Common myeloid progenitor, CD34-positive (primary cell): Measurements from ENCODE around the gene PNCK.
A peak's percentile ranks its signal among the peaks of the same experiment; 100 is the strongest.

Experiments
- CTCF ChIA-PET: fragments of 350-600 bp; sonication (Branson Sonifier 250); formaldehyde crosslinking; loops from one replicate; lab custom pipeline; 2021; ENCODE audit warnings: antibody characterized with exemption; lab: Charles Lee
- POLR2A ChIA-PET: fragments of 350-600 bp; sonication (Branson Sonifier 250); formaldehyde crosslinking; loops from one replicate; lab custom pipeline; 2021; ENCODE audit warnings: antibody characterized with exemption; lab: Charles Lee
- DNase-seq, 3 donors: peaks; one replicate each; pipeline versions ENCODE4 v3.0.0 to v3.0.0-alpha.2; 2013
- H3K27ac ChIP-seq, 2 experiments: 1 replicate in 1 of 2; 2 replicates in 1 of 2; pipeline ENCODE4 v1.7.0; 2013; ENCODE audit warnings: inconsistent platforms in 2 of 2, low read length in 2 of 2, mild to moderate bottlenecking in 2 of 2, low read depth in 1 of 2, moderate library complexity in 1 of 2; ENCODE audit not compliant: severe bottlenecking in 2 of 2, insufficient read depth in 1 of 2, poor library complexity in 1 of 2
- H3K27me3 ChIP-seq, 5 experiments: replicated peaks in 2 of 5; 1 replicate in 3 of 5; 2 replicates in 2 of 5; pipeline versions ENCODE4 v1.6.1 to v1.7.0; 2013; ENCODE audit warnings: low read length in 4 of 5, mild to moderate bottlenecking in 2 of 5, moderate library complexity in 2 of 5, inconsistent platforms in 1 of 5; ENCODE audit not compliant: insufficient read depth in 5 of 5, control insufficient read depth in 4 of 5
- H3K36me3 ChIP-seq, 4 experiments: 1 replicate in 2 of 4; 2 replicates in 2 of 4; pipeline versions ENCODE4 v1.6.1 to v1.7.0; 2013; ENCODE audit warnings: low read length in 3 of 4, control low read depth in 1 of 4, mild to moderate bottlenecking in 1 of 4; ENCODE audit not compliant: control insufficient read depth in 4 of 4, insufficient read depth in 4 of 4
- H3K4me1 ChIP-seq, 4 experiments: 1 replicate in 3 of 4; 2 replicates in 1 of 4; pipeline versions ENCODE4 v1.6.1 to v1.7.1; 2013; ENCODE audit warnings: low read length in 3 of 4, mild to moderate bottlenecking in 3 of 4, control low read depth in 1 of 4, inconsistent platforms in 1 of 4, moderate library complexity in 1 of 4; ENCODE audit not compliant: control insufficient read depth in 4 of 4, insufficient read depth in 4 of 4; ENCODE audit errors: control extremely low read depth in 1 of 4
- H3K4me3 ChIP-seq, 7 experiments: 1 replicate in 4 of 7; 2 replicates in 3 of 7; pipeline versions ENCODE4 v1.5.1 to v1.7.0; 2013; ENCODE audit warnings: mild to moderate bottlenecking in 7 of 7, low read length in 6 of 7, moderate library complexity in 6 of 7, inconsistent platforms in 2 of 7, low read depth in 2 of 7, control low read depth in 1 of 7; ENCODE audit not compliant: insufficient read depth in 4 of 7, control insufficient read depth in 1 of 7; ENCODE audit errors: extremely low read depth in 1 of 7
- H3K9me3 ChIP-seq, 5 experiments: 1 replicate in 4 of 5; 2 replicates in 1 of 5; pipeline versions ENCODE4 v1.6.1 to v1.7.1; 2013; ENCODE audit warnings: low read length in 4 of 5, mild to moderate bottlenecking in 2 of 5, inconsistent platforms in 1 of 5, low read depth in 1 of 5, moderate library complexity in 1 of 5; ENCODE audit not compliant: control insufficient read depth in 4 of 5, insufficient read depth in 2 of 5; ENCODE audit errors: control extremely low read depth in 1 of 5
- WGBS: methylation state at CpG from one replicate; pipeline ENCODE4 v1.1.5; 2013; ENCODE audit not compliant: insufficient coverage; 5-methylcytosine and 5-hydroxymethylcytosine counted together

The PNCK gene

DNA sequence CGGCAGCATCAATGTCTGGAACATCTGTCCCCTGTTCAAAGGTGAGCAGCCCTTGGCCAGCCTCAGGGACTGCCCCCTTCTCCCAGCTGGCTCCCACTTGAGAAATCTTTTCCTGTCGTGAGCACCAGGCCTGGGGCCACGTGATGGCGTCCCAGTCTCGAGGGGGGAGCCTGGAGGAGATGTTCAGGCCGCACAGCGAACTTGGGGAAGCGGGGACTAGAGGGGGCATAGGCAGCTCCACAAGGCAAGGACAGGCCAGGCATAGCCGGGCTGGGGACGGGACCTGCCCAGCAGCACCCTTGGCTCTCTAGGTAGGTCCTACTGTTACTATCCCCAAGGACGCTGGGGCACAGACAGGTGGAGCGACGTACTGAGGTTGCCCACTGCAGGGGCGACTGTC lies 16.9 kb upstream of the PNCK start:
- H3K36me3 ChIP-seq = no peaks in the 10 kb centered on the region
- no peak overlapping the region for H3K27ac ChIP-seq
- H3K4me3 ChIP-seq = no peak overlapping the region
- ChIA-PET POLR2A (no interaction called here), CTCF (no interaction called here)
- no peak for DNase-seq
- peaks cover 0 to 49% (median 0%) of the 10 kb centered on the region in 5 experiments for H3K27me3 ChIP-seq
- H3K9me3 ChIP-seq = no peaks in the 10 kb centered on the region
- peaks cover 0 to 3% (median 0%) of the 10 kb centered on the region in 4 experiments for H3K4me1 ChIP-seq
- WGBS = 76% methylated on average over 9 of the region's 14 CpGs

DNA sequence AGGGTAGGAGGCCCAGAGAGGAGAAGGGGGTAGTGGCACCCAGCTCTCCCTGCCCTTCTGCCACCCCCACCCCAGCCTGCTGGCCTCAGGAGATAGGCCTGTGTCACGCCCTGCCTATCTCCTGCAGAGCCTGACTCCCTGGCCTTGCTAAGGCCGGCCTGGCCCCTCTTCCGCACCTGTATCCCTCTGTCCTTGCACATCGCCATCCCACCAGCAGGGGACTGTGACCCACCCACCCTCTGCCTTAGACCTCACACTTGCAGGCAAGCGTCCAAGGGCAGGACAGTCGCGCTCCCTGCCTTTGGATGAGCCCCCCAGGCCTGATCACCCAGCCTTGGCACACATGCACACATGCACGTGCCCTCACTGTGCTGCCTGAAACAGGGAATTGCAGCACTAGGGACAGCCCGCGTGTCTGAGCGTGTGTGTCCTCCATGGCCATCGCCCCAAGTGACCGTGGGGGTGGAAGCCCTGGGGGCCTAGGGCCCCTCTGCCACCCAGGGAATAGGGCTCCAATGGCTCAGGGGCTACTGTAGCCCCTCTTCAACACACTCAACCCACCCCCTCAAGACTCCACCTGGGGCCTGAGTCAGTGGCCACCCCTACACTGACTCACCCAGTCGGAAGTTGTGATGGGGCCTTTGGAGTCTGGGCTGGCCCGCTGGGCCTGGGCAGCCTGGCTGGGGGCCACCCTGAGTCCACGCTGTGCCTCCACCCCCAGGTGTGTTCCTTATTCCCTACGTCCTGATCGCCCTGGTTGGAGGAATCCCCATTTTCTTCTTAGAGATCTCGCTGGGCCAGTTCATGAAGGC lies 16.2 kb upstream of the PNCK start:
- Histone ChIP-seq H3K36me3 (no peaks in the 10 kb centered on the region), H3K27me3 (peaks cover 0 to 55% (median 0%) of the 10 kb centered on the region in 5 experiments), H3K9me3 (no peaks in the 10 kb centered on the region), H3K4me3 (no peak overlapping the region), H3K27ac (no peak overlapping the region), H3K4me1 (peaks cover 0 to 3% (median 0%) of the 10 kb centered on the region in 4 experiments)
- ChIA-PET POLR2A (no interaction called here), CTCF (no interaction called here)
- DNase-seq = peak in 1 of 3 donors; percentile 17
- WGBS = 88% methylated on average over 18 of the region's 19 CpGs

DNA sequence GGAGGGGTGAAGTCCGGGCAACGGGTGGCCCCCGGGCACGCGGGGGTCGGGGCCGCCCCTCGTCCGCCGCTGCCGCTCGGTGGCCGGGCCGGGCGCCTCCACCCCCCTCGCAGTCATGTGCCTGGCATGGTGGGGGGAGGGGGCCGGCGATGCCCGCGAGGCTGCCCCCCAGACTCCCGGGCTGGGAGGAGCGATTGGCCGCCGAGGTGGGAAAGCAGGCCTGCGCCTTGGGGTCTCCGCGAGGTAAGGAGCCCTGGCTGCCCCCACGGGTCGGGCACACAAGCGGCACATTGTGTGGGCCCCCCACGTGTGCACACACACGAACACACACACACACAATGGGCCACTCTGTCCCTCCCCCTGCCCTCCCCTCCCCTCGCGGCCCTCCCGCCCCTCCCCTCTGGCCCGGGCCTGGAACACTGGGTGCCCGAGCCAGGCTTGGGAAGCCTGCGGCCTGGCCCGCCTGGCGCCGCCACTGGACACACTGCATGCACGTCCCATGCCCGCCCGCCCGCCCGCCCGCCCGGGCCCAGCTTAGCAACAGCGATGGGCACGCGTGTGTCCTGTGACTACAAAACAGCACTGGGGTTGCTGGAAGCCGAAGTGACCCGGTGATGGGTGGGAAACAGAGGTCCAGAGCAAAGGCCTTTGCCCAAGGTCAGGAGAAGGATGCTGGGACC lies 15.4 kb upstream of the PNCK start:
- CTCF ChIA-PET = no interaction called here

DNA sequence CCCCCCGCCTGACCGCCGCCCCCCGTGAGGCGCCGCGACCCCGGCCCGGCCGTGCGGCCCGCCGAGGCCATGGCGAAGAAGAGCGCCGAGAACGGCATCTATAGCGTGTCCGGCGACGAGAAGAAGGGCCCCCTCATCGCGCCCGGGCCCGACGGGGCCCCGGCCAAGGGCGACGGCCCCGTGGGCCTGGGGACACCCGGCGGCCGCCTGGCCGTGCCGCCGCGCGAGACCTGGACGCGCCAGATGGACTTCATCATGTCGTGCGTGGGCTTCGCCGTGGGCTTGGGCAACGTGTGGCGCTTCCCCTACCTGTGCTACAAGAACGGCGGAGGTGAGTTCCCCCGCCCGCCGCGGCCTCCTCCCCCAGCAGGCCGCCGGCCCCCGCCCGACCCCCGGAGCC lies 14.9 kb upstream of the PNCK start:
- CTCF ChIA-PET = no interaction called here
- Histone ChIP-seq H3K4me1 (peaks cover 0 to 3% (median 0%) of the 10 kb centered on the region in 4 experiments), H3K9me3 (peaks cover 0 to 9% (median 0%) of the 10 kb centered on the region in 5 experiments), H3K4me3 (peak overlapping the region in 2 of 7 experiments; percentile 40 to 54), H3K36me3 (no peaks in the 10 kb centered on the region), H3K27ac (peak overlapping the region in 1 of 2 experiments; percentile 49), H3K27me3 (peaks cover 0 to 68% (median 0%) of the 10 kb centered on the region in 5 experiments)
- DNase-seq = no peak
- WGBS = 40% methylated on average over 40 of the region's 57 CpGs
- POLR2A ChIA-PET = no interaction called here

More for the DNA sequence above, 15.4 kb upstream of the PNCK start:
- Histone ChIP-seq H3K27ac (no peak overlapping the region), H3K4me3 (no peak overlapping the region), H3K9me3 (peaks cover 0 to 5% (median 0%) of the 10 kb centered on the region in 5 experiments), H3K36me3 (no peaks in the 10 kb centered on the region), H3K27me3 (peaks cover 0 to 62% (median 0%) of the 10 kb centered on the region in 5 experiments), H3K4me1 (peaks cover 0 to 3% (median 0%) of the 10 kb centered on the region in 4 experiments)
- POLR2A ChIA-PET = no interaction called here
- no peak for DNase-seq
- WGBS = 47% methylated on average over 38 of the region's 53 CpGs

DNA sequence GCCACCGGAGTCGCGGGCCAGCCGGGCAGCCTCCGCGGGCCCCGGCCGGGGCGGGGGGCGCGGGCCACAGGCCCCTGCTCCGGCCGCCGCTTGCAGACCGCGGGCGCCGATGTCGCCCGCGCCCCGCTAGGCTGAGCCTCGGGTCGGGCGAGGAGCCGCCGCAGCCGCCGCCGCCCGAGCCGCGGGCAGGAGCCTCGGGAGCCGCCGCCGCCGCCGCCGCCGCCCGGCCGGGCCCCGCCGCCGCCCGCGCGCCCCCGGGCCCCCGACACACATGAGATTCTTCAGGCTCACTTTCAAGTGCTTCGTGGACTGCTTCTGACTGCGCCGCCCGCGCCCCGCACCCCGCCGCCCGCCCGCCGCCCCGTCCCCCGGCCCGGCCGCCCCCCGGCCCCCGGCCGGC lies 14.5 kb upstream of the PNCK start:
- no peak overlapping the region for H3K4me3 ChIP-seq
- ChIA-PET CTCF (no interaction called here), POLR2A (no interaction called here)
- 34% methylated on average over 42 of the region's 69 CpGs for WGBS
- H3K4me1 ChIP-seq = peaks cover 0 to 3% (median 0%) of the 10 kb centered on the region in 4 experiments
- DNase-seq = no peak
- H3K27me3 ChIP-seq = peaks cover 0 to 71% (median 0%) of the 10 kb centered on the region in 5 experiments
- peaks cover 0 to 12% (median 0%) of the 10 kb centered on the region in 5 experiments for H3K9me3 ChIP-seq
- no peak overlapping the region for H3K27ac ChIP-seq
- no peaks in the 10 kb centered on the region for H3K36me3 ChIP-seq

DNA sequence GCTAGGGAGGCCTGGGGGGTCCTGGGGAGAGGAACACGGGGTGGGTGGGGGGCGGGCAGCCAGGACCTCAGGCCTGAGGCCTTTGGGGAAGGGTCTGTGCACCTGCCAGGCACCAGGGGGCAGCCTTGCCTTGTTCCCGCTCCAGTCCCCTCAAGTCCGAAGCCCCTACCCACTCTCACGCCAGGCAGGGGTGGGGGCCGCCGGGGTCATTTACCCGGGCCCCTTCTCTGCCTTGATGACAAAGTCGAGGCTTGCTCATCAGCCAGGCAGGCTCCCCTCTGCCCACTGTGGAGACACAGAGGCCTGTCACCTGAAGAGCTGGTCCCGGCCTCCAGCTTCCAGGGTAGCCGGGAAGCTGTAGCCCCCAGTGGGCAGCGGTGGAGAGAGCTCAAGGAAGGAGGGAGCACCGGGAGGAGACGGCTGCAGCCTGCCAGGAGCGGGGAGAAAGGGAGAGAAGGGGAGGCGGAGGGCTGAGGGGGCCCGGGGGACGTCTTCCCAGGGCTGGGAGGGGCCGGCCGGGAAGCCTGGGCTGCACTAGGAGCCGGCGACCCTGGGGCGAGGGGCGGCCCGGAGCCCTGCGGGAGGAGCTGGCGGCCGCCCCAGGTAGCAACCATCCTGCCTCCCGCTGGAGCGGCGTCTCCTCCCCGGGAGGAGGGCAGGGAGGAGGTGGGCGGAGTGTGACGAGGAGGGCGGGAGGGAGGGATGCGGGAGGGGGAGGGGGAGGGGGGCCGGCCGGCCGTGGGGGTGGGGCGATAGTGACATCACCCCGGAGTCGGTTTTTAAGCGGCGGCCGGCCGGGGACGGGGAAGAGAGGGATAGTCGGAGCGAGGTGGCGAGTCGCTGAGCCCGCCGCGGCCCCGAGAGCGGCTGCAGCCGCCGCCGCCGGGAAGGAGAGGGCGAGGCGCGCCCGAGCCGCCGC lies 13.8 kb upstream of the PNCK start, which contains the start of gene SLC6A8:
SLC6A8 (plus strand) TSS at position 806 of the 919 bp plus-strand sequence. CDS start 649 bp downstream, outside the sequence.
- 36% methylated on average over 30 of the region's 66 CpGs for WGBS
- peak in 2 of 3 donors; percentile 44 to 56 for DNase-seq
- Histone ChIP-seq H3K27ac (peak within 1 kb of the TSS in 1 of 2 experiments; percentile 49), H3K9me3 (peaks cover 0 to 12% (median 0%) of the 10 kb centered on the region in 5 experiments), H3K27me3 (peaks cover 0 to 73% (median 0%) of the 10 kb centered on the region in 5 experiments), H3K4me1 (peaks cover 0 to 3% (median 0%) of the 10 kb centered on the region in 4 experiments), H3K4me3 (peak within 1 kb of the TSS in 3 of 7 experiments; percentile 19 to 58 (median 43)), H3K36me3 (no peaks in the 10 kb centered on the region)
- ChIA-PET POLR2A (no interaction called here), CTCF (interaction anchor here (1.0 to 1.3 kb wide), 2 partner anchors 16 to 19 kb away, joined by 3 to 5 read pairs; no protein-coding TSS in a partner anchor)
